Coronary artery (tissue), 2 donors: ENCODE results near the gene CYP2S1.
"Not testable (repeated sequence)": the region's sequence is repeated elsewhere in the genome, so short reads cannot be mapped to it uniquely, and the experiment has no call there.

ENCODE experiments used
- DNase-seq: peaks from one replicate; pipeline ENCODE4 v3.0.0-alpha.2; 2017; ENCODE audit warnings: low spot score
- H3K27ac ChIP-seq, 2 donors: fragments of 200-600 bp; sonication (generic); one replicate each; pipeline ENCODE4 v1.5.1; 2016 to 2019
- H3K4me3 ChIP-seq: fragments of 200-600 bp; sonication (generic); 2 replicates; pipeline ENCODE4 v1.5.1; 2016; ENCODE audit warnings: mild to moderate bottlenecking, moderate library complexity
- CTCF ChIP-seq: fragments of 200-600 bp; sonication (generic); IDR thresholded peaks from one replicate; pipeline ENCODE4 v1.5.1; 2019; ENCODE audit warnings: antibody characterized with exemption

The CYP2S1 gene

GRCh38 chr19:41161903-41162302 is 31.1 kb upstream of the CYP2S1 start:
- H3K27ac ChIP-seq, result no peak overlapping the region
- no peak overlapping the region for H3K4me3 ChIP-seq
- DNase-seq, result no peak
- TF ChIP-seq CTCF, result no peak

- Histone ChIP-seq H3K4me3 (no peak overlapping the region), H3K27ac (no peak overlapping the region)
- no peak for DNase-seq
- TF ChIP-seq CTCF, result no peak
Observed at GRCh38 chr19:41166944-41167804, 25.8 kb upstream of the CYP2S1 start.

GRCh38 chr19:41172297-41173164 is 20.5 kb upstream of the CYP2S1 start:
- no peak for TF ChIP-seq CTCF
- Histone ChIP-seq H3K27ac (no peak overlapping the region), H3K4me3 (no peak overlapping the region)
- no peak for DNase-seq

GRCh38 chr19:41174297-41174928 is 18.6 kb upstream of the CYP2S1 start:
- DNase-seq, result no peak
- no peak overlapping the region for H3K27ac ChIP-seq
- H3K4me3 ChIP-seq, result no peak overlapping the region
- no peak for TF ChIP-seq CTCF

- no peak for TF ChIP-seq CTCF
- Histone ChIP-seq H3K4me3 (no peak overlapping the region), H3K27ac (peak overlapping the region in 1 of 2 donors; percentile 41)
- no peak for DNase-seq
Observed at GRCh38 chr19:41175801-41176777, 16.9 kb upstream of the CYP2S1 start.

- DNase-seq, H3K4me3 ChIP-seq, H3K27ac ChIP-seq: not testable (repeated sequence)
Observed at GRCh38 chr19:41180173-41180572, 12.8 kb upstream of the CYP2S1 start.
